K562 (cell line): ENCODE results near the gene RNF121. TPM values are rescaled to one million over a fixed set of nuclear protein-coding genes. Genes with fewer than 3 reads are reported as not detected.
A peak's percentile ranks its signal among the peaks of the same experiment; 100 is the strongest.

Source experiments
- CBFA2T3 ChIP-seq: fragments of 450-650 bp; IDR thresholded peaks from 2 replicates; pipeline ENCODE4 v1.6.1; 2017
- EHMT2 ChIP-seq: fragments of 450-650 bp; IDR thresholded peaks from 2 replicates; pipeline ENCODE4 v1.6.1; 2018; ENCODE audit warnings: antibody characterized with exemption
- GABPB1 ChIP-seq: sonication (generic); formaldehyde crosslinking; IDR thresholded peaks from 2 replicates; pipeline ENCODE4 v1.8.0; 2022; ENCODE audit warnings: mild to moderate bottlenecking, missing genetic modification reagents
- NUFIP1 ChIP-seq: fragments of 450-650 bp; IDR thresholded peaks from 2 replicates; pipeline ENCODE4 v1.6.1; 2018; ENCODE audit not compliant: partially characterized antibody
- POLR2G ChIP-seq: fragments of 200-400 bp; formaldehyde crosslinking; IDR thresholded peaks from 2 replicates; pipeline ENCODE4 v1.6.1; 2017; ENCODE audit warnings: low read depth, mild to moderate bottlenecking, antibody characterized with exemption, low read length, moderate library complexity
- SIX5 ChIP-seq, 2 experiments: IDR thresholded peaks; 2 replicates each; pipeline ENCODE4 v1.6.1; 2011; ENCODE audit warnings: low read length in 2 of 2, borderline replicate concordance in 1 of 2, low read depth in 1 of 2, mild to moderate bottlenecking in 1 of 2, moderate library complexity in 1 of 2; ENCODE audit not compliant: insufficient read depth in 1 of 2
- SNRNP70 ChIP-seq: fragments of 200-400 bp; formaldehyde crosslinking; optimal IDR thresholded peaks from 2 replicates; pipeline ENCODE3; 2017; ENCODE audit warnings: low read depth, low read length
- SOX6 ChIP-seq: fragments of 450-650 bp; IDR thresholded peaks from 2 replicates; pipeline ENCODE4 v1.6.1; 2014; ENCODE audit warnings: mild to moderate bottlenecking
- SP1 ChIP-seq: sonication (generic); formaldehyde crosslinking; IDR thresholded peaks from 2 replicates; pipeline ENCODE4 v1.8.1; 2022; ENCODE audit warnings: mild to moderate bottlenecking, missing genetic modification reagents
- TEAD4 ChIP-seq, 2 experiments: sonication (generic) in 1 of 2; formaldehyde crosslinking in 1 of 2; IDR thresholded peaks; 2 replicates each; pipeline versions ENCODE4 v1.6.1 to v1.8.0; 2012 to 2022; ENCODE audit warnings: borderline replicate concordance in 1 of 2, inconsistent platforms in 1 of 2, low read length in 1 of 2, mild to moderate bottlenecking in 1 of 2, missing genetic modification reagents in 1 of 2
- TRIM28 ChIP-seq: fragments of 450-650 bp; IDR thresholded peaks from 2 replicates; pipeline ENCODE4 v1.6.1; 2017
- TSC22D4 ChIP-seq: fragments of 450-650 bp; IDR thresholded peaks from 2 replicates; pipeline ENCODE4 v1.6.1; 2016; ENCODE audit warnings: missing genetic modification characterization, missing biosample characterization, control low read depth
- polyA plus RNA-seq, 8 experiments: library from polyadenylated mRNA; depleted of rRNA in 4 of 8; stranded (reverse) in 5 of 8; unstranded in 3 of 8; fragments of >200 nt; fragmentation: Nextera tagmentation in 2 of 8; fragmentation: Illumina TruSeq in 1 of 8; extraction: Ambion mirVana in 2 of 8; extraction: Trizol in 1 of 8; gene quantifications; 2 replicates each; pipeline versions ENCODE4 v1.2.1 to v1.2.3, GENCODE V29; 2011 to 2014; ENCODE audit warnings: inconsistent platforms in 1 of 8, missing spikeins in 1 of 8
- total RNA-seq, 7 experiments: library from RNA; depleted of rRNA in 6 of 7; stranded (reverse); fragments of >200 nt in 6 of 7; fragmentation: Illumina TruSeq in 2 of 7; extraction: Trizol in 2 of 7; gene quantifications; 2 replicates each; pipeline versions ENCODE4 v1.2.1 to v1.2.3, GENCODE V29; 2011 to 2021; ENCODE audit warnings: low replicate concordance in 1 of 7
- TF ChIP-seq, protein P1 (sequence below): fragments of 450-650 bp; IDR thresholded peaks from 2 replicates; pipeline ENCODE4 v1.6.1; 2014; ENCODE audit warnings: low read depth, mild to moderate bottlenecking, moderate library complexity, borderline replicate concordance
- TF ChIP-seq, protein P2 (sequence below): sonication (generic); formaldehyde crosslinking; IDR thresholded peaks from 2 replicates; pipeline ENCODE4 v1.9.0; 2022; ENCODE audit warnings: mild to moderate bottlenecking, missing genetic modification reagents
- TF ChIP-seq, protein P3 (sequence below), 2 experiments: IDR thresholded peaks; 2 replicates each; pipeline ENCODE4 v1.6.1; 2011; ENCODE audit warnings: borderline replicate concordance in 1 of 2, control low read depth in 1 of 2, low read depth in 1 of 2, low read length in 1 of 2, mild to moderate bottlenecking in 1 of 2, mixed read lengths in 1 of 2, moderate library complexity in 1 of 2; ENCODE audit not compliant: insufficient read depth in 1 of 2, insufficient read length in 1 of 2, poor library complexity in 1 of 2, severe bottlenecking in 1 of 2; ENCODE audit errors: extremely low read depth in 1 of 2
- TF ChIP-seq, protein P4 (sequence below): sonication (generic); formaldehyde crosslinking; IDR thresholded peaks from 2 replicates; pipeline ENCODE4 v1.8.1; 2022; ENCODE audit warnings: missing genetic modification reagents
- TF ChIP-seq, protein P5 (sequence below), 2 experiments: fragments of 450-650 bp in 1 of 2; sonication (generic) in 1 of 2; formaldehyde crosslinking in 1 of 2; IDR thresholded peaks in 1 of 2; conservative IDR thresholded peaks in 1 of 2; 2 replicates each; pipeline versions ENCODE4 v1.6.1 to v1.8.1; 2016 to 2023; ENCODE audit warnings: mild to moderate bottlenecking in 2 of 2, moderate library complexity in 2 of 2, inconsistent platforms in 1 of 2, missing genetic modification reagents in 1 of 2
- TF ChIP-seq, protein P6 (sequence below): fragments of 450-650 bp; formaldehyde crosslinking; IDR thresholded peaks from 2 replicates; pipeline ENCODE4 v1.4.0; 2022; ENCODE audit warnings: missing genetic modification characterization

Gene RNF121
- total and polyA plus RNA-seq, 9 of the 15 experiments (the other 6 are each of a cell fraction or from before 2014, with no cell fraction given): 8.0 to 63.4 (median 20.5) TPM

DNA sequence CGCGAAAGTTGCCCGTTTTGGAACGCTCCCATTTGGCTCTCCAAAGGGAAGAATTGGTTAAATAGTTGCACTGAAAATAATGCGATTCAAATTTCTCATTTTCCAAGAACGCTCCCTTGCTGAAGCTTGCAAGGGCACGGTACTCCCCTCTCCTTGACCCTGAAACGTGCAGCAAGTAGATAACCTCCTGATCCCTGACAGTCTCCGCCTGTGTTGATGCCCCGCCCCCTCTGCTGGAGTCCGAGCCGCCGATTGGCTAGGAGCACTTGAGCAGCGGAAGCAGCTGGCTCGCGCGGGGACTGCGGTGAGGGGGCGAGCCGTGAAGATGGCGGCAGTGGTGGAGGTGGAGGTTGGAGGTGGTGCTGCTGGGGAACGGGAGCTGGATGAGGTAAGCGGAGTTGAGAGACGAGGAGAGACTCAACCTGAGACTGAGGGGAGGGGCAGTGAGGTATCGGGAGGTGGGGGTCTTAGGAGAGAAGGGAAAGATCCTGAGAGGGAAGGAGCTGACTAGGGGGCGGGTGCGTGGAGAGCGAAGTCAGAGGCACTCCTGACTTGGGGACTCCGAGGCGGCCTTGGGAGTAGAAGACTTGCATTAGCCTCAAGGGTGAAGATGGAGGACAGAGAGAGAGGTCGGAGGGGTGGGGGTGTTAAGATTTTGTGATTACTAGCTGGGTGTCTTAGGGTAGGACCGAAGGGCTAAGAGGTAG lies at the start of gene RNF121 (continued):
- TF ChIP-seq SIX5 (IDR thresholded peaks at IDR 0.05; ENCODE audit: borderline replicate concordance in 1 of 2, insufficient read depth in 1 of 2, low read depth in 1 of 2, low read length in 2 of 2) (no peak), SNRNP70 (no peak), EHMT2 (peak; percentile 57; the same call in 1 of the 2 replicates), SP1 (CRISPR knock-in tag) (peak; percentile 92), CBFA2T3 (peak; percentile 35), POLR2G (peak; percentile 90), SOX6 (0 out of 2 replicates have a peak, but pooled peaks have one; percentile 21), GABPB1 (CRISPR knock-in tag) (peak; percentile 95), TEAD4 (IDR thresholded peaks at IDR 0.05; ENCODE audit: low read length) (peak; percentile 43), TEAD4 (CRISPR knock-in tag; IDR thresholded peaks at IDR 0.05; ENCODE audit: borderline replicate concordance) (no peak), NUFIP1 (peak; percentile 29), TSC22D4 (tag) (no peak), TRIM28 (peak; percentile 27; the same call in 1 of the 2 replicates)
- TF ChIP-seq, protein P1, sequence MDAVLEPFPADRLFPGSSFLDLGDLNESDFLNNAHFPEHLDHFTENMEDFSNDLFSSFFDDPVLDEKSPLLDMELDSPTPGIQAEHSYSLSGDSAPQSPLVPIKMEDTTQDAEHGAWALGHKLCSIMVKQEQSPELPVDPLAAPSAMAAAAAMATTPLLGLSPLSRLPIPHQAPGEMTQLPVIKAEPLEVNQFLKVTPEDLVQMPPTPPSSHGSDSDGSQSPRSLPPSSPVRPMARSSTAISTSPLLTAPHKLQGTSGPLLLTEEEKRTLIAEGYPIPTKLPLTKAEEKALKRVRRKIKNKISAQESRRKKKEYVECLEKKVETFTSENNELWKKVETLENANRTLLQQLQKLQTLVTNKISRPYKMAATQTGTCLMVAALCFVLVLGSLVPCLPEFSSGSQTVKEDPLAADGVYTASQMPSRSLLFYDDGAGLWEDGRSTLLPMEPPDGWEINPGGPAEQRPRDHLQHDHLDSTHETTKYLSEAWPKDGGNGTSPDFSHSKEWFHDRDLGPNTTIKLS: peak; percentile 88; the same call in 1 of the 2 replicates
- TF ChIP-seq, protein P2, sequence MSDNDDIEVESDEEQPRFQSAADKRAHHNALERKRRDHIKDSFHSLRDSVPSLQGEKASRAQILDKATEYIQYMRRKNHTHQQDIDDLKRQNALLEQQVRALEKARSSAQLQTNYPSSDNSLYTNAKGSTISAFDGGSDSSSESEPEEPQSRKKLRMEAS (CRISPR knock-in tag): 0 out of 2 replicates have a peak, but pooled peaks have one; percentile 47
- TF ChIP-seq, protein P3, sequence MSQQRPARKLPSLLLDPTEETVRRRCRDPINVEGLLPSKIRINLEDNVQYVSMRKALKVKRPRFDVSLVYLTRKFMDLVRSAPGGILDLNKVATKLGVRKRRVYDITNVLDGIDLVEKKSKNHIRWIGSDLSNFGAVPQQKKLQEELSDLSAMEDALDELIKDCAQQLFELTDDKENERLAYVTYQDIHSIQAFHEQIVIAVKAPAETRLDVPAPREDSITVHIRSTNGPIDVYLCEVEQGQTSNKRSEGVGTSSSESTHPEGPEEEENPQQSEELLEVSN (IDR thresholded peaks at IDR 0.05; ENCODE audit: borderline replicate concordance in 1 of 2, extremely low read depth in 1 of 2, insufficient read depth in 1 of 2, insufficient read length in 1 of 2, low read depth in 1 of 2, low read length in 1 of 2, poor library complexity in 1 of 2, severe bottlenecking in 1 of 2): peak in 1 of 2 experiments; percentile 30
- TF ChIP-seq, protein P4, sequence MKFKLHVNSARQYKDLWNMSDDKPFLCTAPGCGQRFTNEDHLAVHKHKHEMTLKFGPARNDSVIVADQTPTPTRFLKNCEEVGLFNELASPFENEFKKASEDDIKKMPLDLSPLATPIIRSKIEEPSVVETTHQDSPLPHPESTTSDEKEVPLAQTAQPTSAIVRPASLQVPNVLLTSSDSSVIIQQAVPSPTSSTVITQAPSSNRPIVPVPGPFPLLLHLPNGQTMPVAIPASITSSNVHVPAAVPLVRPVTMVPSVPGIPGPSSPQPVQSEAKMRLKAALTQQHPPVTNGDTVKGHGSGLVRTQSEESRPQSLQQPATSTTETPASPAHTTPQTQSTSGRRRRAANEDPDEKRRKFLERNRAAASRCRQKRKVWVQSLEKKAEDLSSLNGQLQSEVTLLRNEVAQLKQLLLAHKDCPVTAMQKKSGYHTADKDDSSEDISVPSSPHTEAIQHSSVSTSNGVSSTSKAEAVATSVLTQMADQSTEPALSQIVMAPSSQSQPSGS (CRISPR knock-in tag): no peak
- TF ChIP-seq, protein P5, sequence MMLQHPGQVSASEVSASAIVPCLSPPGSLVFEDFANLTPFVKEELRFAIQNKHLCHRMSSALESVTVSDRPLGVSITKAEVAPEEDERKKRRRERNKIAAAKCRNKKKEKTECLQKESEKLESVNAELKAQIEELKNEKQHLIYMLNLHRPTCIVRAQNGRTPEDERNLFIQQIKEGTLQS (IDR thresholded peaks at IDR 0.05): 0 out of 2 replicates have a peak, but pooled peaks have one; percentile 25
- TF ChIP-seq, protein P5 (CRISPR knock-in tag; conservative IDR thresholded peaks at IDR 0.05): no peak
- TF ChIP-seq, protein P6, sequence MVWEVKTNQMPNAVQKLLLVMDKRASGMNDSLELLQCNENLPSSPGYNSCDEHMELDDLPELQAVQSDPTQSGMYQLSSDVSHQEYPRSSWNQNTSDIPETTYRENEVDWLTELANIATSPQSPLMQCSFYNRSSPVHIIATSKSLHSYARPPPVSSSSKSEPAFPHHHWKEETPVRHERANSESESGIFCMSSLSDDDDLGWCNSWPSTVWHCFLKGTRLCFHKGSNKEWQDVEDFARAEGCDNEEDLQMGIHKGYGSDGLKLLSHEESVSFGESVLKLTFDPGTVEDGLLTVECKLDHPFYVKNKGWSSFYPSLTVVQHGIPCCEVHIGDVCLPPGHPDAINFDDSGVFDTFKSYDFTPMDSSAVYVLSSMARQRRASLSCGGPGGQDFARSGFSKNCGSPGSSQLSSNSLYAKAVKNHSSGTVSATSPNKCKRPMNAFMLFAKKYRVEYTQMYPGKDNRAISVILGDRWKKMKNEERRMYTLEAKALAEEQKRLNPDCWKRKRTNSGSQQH (CRISPR knock-in tag): peak; percentile 53; the same call in 1 of the 2 replicates
